CD4-positive, CD25-positive, alpha-beta regulatory T cell (primary cell): Measurements from ENCODE around the gene GRXCR2. TPM values are rescaled to one million over a fixed set of nuclear protein-coding genes. Genes with fewer than 3 reads are reported as not detected.

Source experiments
- ATAC-seq, 2 donors: fragments of 150-1000 bp; cut with Tn5 transposase; one replicate each; pipeline ENCODE4 v1.10.0; 2021; ENCODE audit warnings: low read depth in 2 of 2, moderate number of reproducible peaks in 2 of 2, moderate library complexity in 1 of 2
- DNase-seq, 3 donors: peaks; one replicate each; pipeline versions ENCODE4 v3.0.0 to v3.0.0-alpha.2; 2012 to 2022; ENCODE audit warnings: mixed read lengths in 1 of 3
- H3K27ac ChIP-seq: one replicate; pipeline ENCODE4 v1.7.0; 2013; ENCODE audit warnings: mild to moderate bottlenecking, low read length; ENCODE audit not compliant: insufficient read depth, poor library complexity, severe bottlenecking
- H3K27me3 ChIP-seq: one replicate; pipeline ENCODE4 v1.7.0; 2013; ENCODE audit warnings: low read length; ENCODE audit not compliant: control insufficient read depth, insufficient read depth
- H3K36me3 ChIP-seq: one replicate; pipeline ENCODE4 v1.7.0; 2013; ENCODE audit warnings: mild to moderate bottlenecking, low read length, moderate library complexity; ENCODE audit not compliant: control insufficient read depth, insufficient read depth
- H3K4me1 ChIP-seq: 2 replicates; pipeline ENCODE4 v1.7.0; 2013; ENCODE audit warnings: mild to moderate bottlenecking, low read length; ENCODE audit not compliant: insufficient read depth, control insufficient read depth, poor library complexity, severe bottlenecking
- H3K4me3 ChIP-seq: one replicate; pipeline ENCODE4 v1.7.0; 2013; ENCODE audit warnings: low read depth, mild to moderate bottlenecking, low read length, moderate library complexity
- H3K9me3 ChIP-seq, 2 experiments: 1 replicate in 1 of 2; 2 replicates in 1 of 2; pipeline ENCODE4 v1.7.0; 2013; ENCODE audit warnings: low read length in 2 of 2, mild to moderate bottlenecking in 1 of 2, moderate library complexity in 1 of 2; ENCODE audit not compliant: control insufficient read depth in 2 of 2
- H3K27ac Mint-ChIP-seq, 3 donors: one replicate each; pipeline ENCODE4 v1.8.0; 2020 to 2022; ENCODE audit warnings: mild to moderate bottlenecking in 3 of 3, mixed read lengths in 3 of 3, moderate library complexity in 2 of 3
- H3K27me3 Mint-ChIP-seq: one replicate; pipeline ENCODE4 v1.8.0; 2022; ENCODE audit warnings: mild to moderate bottlenecking, mixed read lengths
- H3K36me3 Mint-ChIP-seq: one replicate; pipeline ENCODE4 v1.8.0; 2020; ENCODE audit warnings: mixed read lengths
- H3K4me1 Mint-ChIP-seq, 4 donors: one replicate each; pipeline ENCODE4 v1.8.0; 2020 to 2022; ENCODE audit warnings: mixed read lengths in 4 of 4, mild to moderate bottlenecking in 1 of 4
- H3K4me3 Mint-ChIP-seq, 4 donors: one replicate each; pipeline ENCODE4 v1.8.0; 2020 to 2022; ENCODE audit warnings: mild to moderate bottlenecking in 4 of 4, mixed read lengths in 4 of 4, moderate library complexity in 3 of 4
- H3K9me3 Mint-ChIP-seq, 7 donors: one replicate each; pipeline ENCODE4 v1.8.0; 2020 to 2022; ENCODE audit warnings: mixed read lengths in 7 of 7, mild to moderate bottlenecking in 3 of 7, moderate library complexity in 2 of 7
- polyA plus RNA-seq, 4 donors: library from polyadenylated mRNA; unstranded; fragments of 300-500 nt; fragmentation: Illumina TruSeq; gene quantifications; one replicate each; pipeline ENCODE4 v1.2.3, GENCODE V29; 2021
- total RNA-seq: library from RNA; stranded (reverse); gene quantifications from one replicate; pipeline ENCODE4 v1.2.3, GENCODE V29; 2022

The GRXCR2 gene
- total RNA-seq = not detected
- polyA plus RNA-seq = under 1 TPM in 1 of 4 donors, not detected in 3; 0.18 TPM

- Histone ChIP-seq H3K9me3 (no peaks in the 10 kb centered on the region), H3K27ac (no peak within 1 kb of the TSS), H3K36me3 (no peaks in the 10 kb centered on the region), H3K27me3 (peaks cover 4% of the 10 kb centered on the region), H3K4me1 (no peaks in the 10 kb centered on the region), H3K4me3 (no peak within 1 kb of the TSS)
- Mint-ChIP-seq H3K4me3 (no peak within 1 kb of the TSS), H3K27me3 (peaks cover 17% of the 10 kb centered on the region), H3K9me3 (peaks cover 0 to 8% (median 0%) of the 10 kb centered on the region in 7 donors), H3K27ac (no peak within 1 kb of the TSS), H3K36me3 (no peaks in the 10 kb centered on the region), H3K4me1 (no peaks in the 10 kb centered on the region)
- DNase-seq (no peak), ATAC-seq (no peak)
Observed at GRCh38 chr5:145872914-145873313, at the start of gene GRXCR2. GRXCR2 (minus strand) TSS chr5:145873014; CDS start chr5:145872968, 46 bp downstream.

- Mint-ChIP-seq H3K27me3 (peaks cover 11% of the 10 kb centered on the region), H3K9me3 (peaks cover 0 to 6% (median 1%) of the 10 kb centered on the region in 7 donors), H3K36me3 (no peaks in the 10 kb centered on the region), H3K4me1 (no peaks in the 10 kb centered on the region), H3K4me3 (no peak overlapping the region), H3K27ac (no peak overlapping the region)
- no peaks in the 10 kb centered on the region for H3K27me3 ChIP-seq
- ATAC-seq (no peak), DNase-seq (no peak)
- no peaks in the 10 kb centered on the region for H3K36me3 ChIP-seq
- no peak overlapping the region for H3K27ac ChIP-seq
- H3K9me3 ChIP-seq = no peaks in the 10 kb centered on the region
- H3K4me1 ChIP-seq = no peaks in the 10 kb centered on the region
- no peak overlapping the region for H3K4me3 ChIP-seq
Observed at GRCh38 chr5:145922059-145922458, 49.2 kb upstream of the GRXCR2 start.

- no peak overlapping the region for H3K27ac Mint-ChIP-seq
- Histone ChIP-seq H3K9me3 (no peaks in the 10 kb centered on the region), H3K4me3 (no peak overlapping the region), H3K27me3 (no peaks in the 10 kb centered on the region), H3K27ac (no peak overlapping the region), H3K4me1 (no peaks in the 10 kb centered on the region), H3K36me3 (no peaks in the 10 kb centered on the region)
- H3K4me1 Mint-ChIP-seq = no peaks in the 10 kb centered on the region
- DNase-seq (no peak), ATAC-seq (no peak)
- peaks cover 0 to 3% (median 0%) of the 10 kb centered on the region in 7 donors for H3K9me3 Mint-ChIP-seq
- no peak overlapping the region for H3K4me3 Mint-ChIP-seq
- no peaks in the 10 kb centered on the region for H3K36me3 Mint-ChIP-seq
- H3K27me3 Mint-ChIP-seq = peaks cover 15% of the 10 kb centered on the region
Observed at GRCh38 chr5:145921211-145921610, 48.4 kb upstream of the GRXCR2 start.

GRCh38 chr5:145920542-145921210, 47.9 kb upstream of the GRXCR2 start:
- Histone ChIP-seq H3K4me3 (no peak overlapping the region), H3K27ac (no peak overlapping the region), H3K4me1 (no peaks in the 10 kb centered on the region), H3K27me3 (no peaks in the 10 kb centered on the region), H3K9me3 (no peaks in the 10 kb centered on the region), H3K36me3 (no peaks in the 10 kb centered on the region)
- H3K4me1 Mint-ChIP-seq = peaks cover 0 to 3% (median 0%) of the 10 kb centered on the region in 4 donors
- H3K27me3 Mint-ChIP-seq = peaks cover 18% of the 10 kb centered on the region
- DNase-seq (no peak), ATAC-seq (no peak)
- no peak overlapping the region for H3K27ac Mint-ChIP-seq
- no peak overlapping the region for H3K4me3 Mint-ChIP-seq
- H3K9me3 Mint-ChIP-seq = peaks cover 0 to 3% (median 0%) of the 10 kb centered on the region in 7 donors
- no peaks in the 10 kb centered on the region for H3K36me3 Mint-ChIP-seq

- no peaks in the 10 kb centered on the region for H3K9me3 ChIP-seq
- Mint-ChIP-seq H3K27ac (no peak overlapping the region), H3K4me1 (peaks cover 0 to 3% (median 0%) of the 10 kb centered on the region in 4 donors), H3K36me3 (no peaks in the 10 kb centered on the region), H3K27me3 (peaks cover 20% of the 10 kb centered on the region), H3K9me3 (peaks cover 0 to 3% (median 0%) of the 10 kb centered on the region in 7 donors), H3K4me3 (no peak overlapping the region)
- no peak for DNase-seq
- no peak overlapping the region for H3K4me3 ChIP-seq
- ATAC-seq = no peak
- no peaks in the 10 kb centered on the region for H3K4me1 ChIP-seq
- H3K27me3 ChIP-seq = no peaks in the 10 kb centered on the region
- H3K36me3 ChIP-seq = no peaks in the 10 kb centered on the region
- H3K27ac ChIP-seq = no peak overlapping the region
Observed at GRCh38 chr5:145919413-145919812, 46.6 kb upstream of the GRXCR2 start.

GRCh38 chr5:145918397-145918796, 45.6 kb upstream of the GRXCR2 start:
- H3K4me1 Mint-ChIP-seq = peaks cover 0 to 3% (median 0%) of the 10 kb centered on the region in 4 donors

GRCh38 chr5:145917288-145917687, 44.5 kb upstream of the GRXCR2 start:
- H3K4me1 ChIP-seq = no peaks in the 10 kb centered on the region
- Mint-ChIP-seq H3K27me3 (peaks cover 20% of the 10 kb centered on the region), H3K9me3 (peaks cover 0 to 3% (median 0%) of the 10 kb centered on the region in 7 donors), H3K36me3 (no peaks in the 10 kb centered on the region), H3K4me3 (no peak overlapping the region), H3K4me1 (peaks cover 0 to 3% (median 0%) of the 10 kb centered on the region in 4 donors), H3K27ac (no peak overlapping the region)
- no peak overlapping the region for H3K4me3 ChIP-seq
- ATAC-seq (no peak), DNase-seq (no peak)
- no peaks in the 10 kb centered on the region for H3K9me3 ChIP-seq
- H3K27me3 ChIP-seq = no peaks in the 10 kb centered on the region
- no peaks in the 10 kb centered on the region for H3K36me3 ChIP-seq
- no peak overlapping the region for H3K27ac ChIP-seq

More at GRCh38 chr5:145918397-145918796, 45.6 kb upstream of the GRXCR2 start:
- Histone ChIP-seq H3K27ac (no peak overlapping the region), H3K4me3 (no peak overlapping the region), H3K9me3 (no peaks in the 10 kb centered on the region), H3K4me1 (no peaks in the 10 kb centered on the region), H3K27me3 (no peaks in the 10 kb centered on the region), H3K36me3 (no peaks in the 10 kb centered on the region)
- ATAC-seq (no peak), DNase-seq (no peak)
- H3K9me3 Mint-ChIP-seq = peaks cover 0 to 3% (median 0%) of the 10 kb centered on the region in 7 donors
- H3K27ac Mint-ChIP-seq = no peak overlapping the region
- H3K4me3 Mint-ChIP-seq = no peak overlapping the region
- H3K36me3 Mint-ChIP-seq = no peaks in the 10 kb centered on the region
- peaks cover 20% of the 10 kb centered on the region for H3K27me3 Mint-ChIP-seq
